WTC11 (cell line): Measurements from ENCODE around the gene IPO4. TPM values are rescaled to one million over a fixed set of nuclear protein-coding genes. Genes with fewer than 3 reads are reported as not detected.

Experiments
- CREB1 ChIP-seq: sonication (generic); formaldehyde crosslinking; IDR thresholded peaks from 2 replicates; pipeline ENCODE4 v1.8.0; 2023; ENCODE audit warnings: mild to moderate bottlenecking, missing genetic modification reagents
- ELF4 ChIP-seq: sonication (generic); formaldehyde crosslinking; IDR thresholded peaks from 2 replicates; pipeline ENCODE4 v1.8.1; 2022; ENCODE audit warnings: low read depth, mild to moderate bottlenecking, moderate library complexity, missing genetic modification reagents
- ETV6 ChIP-seq: sonication (generic); formaldehyde crosslinking; IDR thresholded peaks from 2 replicates; pipeline ENCODE4 v1.8.1; 2022; ENCODE audit warnings: mild to moderate bottlenecking, missing genetic modification reagents
- FOXJ3 ChIP-seq: sonication (generic); formaldehyde crosslinking; IDR thresholded peaks from 2 replicates; pipeline ENCODE4 v1.9.0; 2021; ENCODE audit warnings: missing genetic modification reagents, mild to moderate bottlenecking, borderline replicate concordance
- GABPB1 ChIP-seq: sonication (generic); formaldehyde crosslinking; IDR thresholded peaks from 2 replicates; pipeline ENCODE4 v1.8.1; 2023; ENCODE audit warnings: mild to moderate bottlenecking, missing genetic modification reagents
- GRHL2 ChIP-seq: fragments of 250-450 bp; sonication (Bioruptor Pico); IDR thresholded peaks from 2 replicates; pipeline ENCODE4 v1.8.0; 2022; ENCODE audit warnings: mild to moderate bottlenecking, moderate library complexity; ENCODE audit not compliant: insufficient replicate concordance, severe bottlenecking
- HMGXB4 ChIP-seq: sonication (generic); formaldehyde crosslinking; IDR thresholded peaks from 2 replicates; pipeline ENCODE4 v1.8.1; 2023; ENCODE audit warnings: mild to moderate bottlenecking, moderate library complexity, missing genetic modification reagents
- IRF2 ChIP-seq: sonication (generic); formaldehyde crosslinking; IDR thresholded peaks from 2 replicates; pipeline ENCODE4 v1.8.0; 2022; ENCODE audit warnings: low read depth, missing genetic modification reagents, borderline replicate concordance
- MAX ChIP-seq: sonication (generic); formaldehyde crosslinking; IDR thresholded peaks from 2 replicates; pipeline ENCODE4 v1.8.0; 2022; ENCODE audit warnings: mild to moderate bottlenecking, missing genetic modification reagents
- MYBL2 ChIP-seq: sonication (generic); formaldehyde crosslinking; IDR thresholded peaks from 2 replicates; pipeline ENCODE4 v1.8.1; 2023; ENCODE audit warnings: mild to moderate bottlenecking, moderate library complexity, missing genetic modification reagents
- NFE2L1 ChIP-seq: sonication (generic); formaldehyde crosslinking; IDR thresholded peaks from 2 replicates; pipeline ENCODE4 v1.8.1; 2023; ENCODE audit warnings: missing genetic modification reagents
- NFYB ChIP-seq: sonication (generic); formaldehyde crosslinking; conservative IDR thresholded peaks from 2 replicates; pipeline ENCODE4 v1.8.0; 2022; ENCODE audit warnings: low read depth, missing genetic modification reagents
- PRDM15 ChIP-seq: sonication (generic); formaldehyde crosslinking; IDR thresholded peaks from 2 replicates; pipeline ENCODE4 v1.8.0; 2022; ENCODE audit warnings: missing genetic modification reagents
- SP1 ChIP-seq: sonication (generic); formaldehyde crosslinking; conservative IDR thresholded peaks from 2 replicates; pipeline ENCODE4 v1.8.1; 2022; ENCODE audit warnings: missing genetic modification reagents
- TEAD1 ChIP-seq: sonication (generic); formaldehyde crosslinking; IDR thresholded peaks from 2 replicates; pipeline ENCODE4 v1.8.0; 2022; ENCODE audit warnings: mild to moderate bottlenecking, missing genetic modification reagents
- ZMAT4 ChIP-seq: fragments of 250-450 bp; sonication (Bioruptor Pico); IDR thresholded peaks from 2 replicates; pipeline ENCODE4 v1.9.0; 2021; ENCODE audit warnings: mild to moderate bottlenecking
- ZNF121 ChIP-seq: sonication (generic); formaldehyde crosslinking; IDR thresholded peaks from 2 replicates; pipeline ENCODE4 v1.8.0; 2023; ENCODE audit warnings: missing genetic modification reagents
- ZNF317 ChIP-seq: sonication (generic); formaldehyde crosslinking; IDR thresholded peaks from 2 replicates; pipeline ENCODE4 v1.8.1; 2023; ENCODE audit warnings: low read depth, mild to moderate bottlenecking, moderate library complexity, missing genetic modification reagents, borderline replicate concordance
- ZNF416 ChIP-seq: fragments of 250-450 bp; sonication (Bioruptor Pico); IDR thresholded peaks from 2 replicates; pipeline ENCODE4 v1.9.0; 2021; ENCODE audit warnings: mild to moderate bottlenecking, inconsistent platforms
- total RNA-seq: library from RNA; stranded (reverse); gene quantifications from 3 replicates; pipeline ENCODE4 v1.2.3, GENCODE V29; 2021
- TF ChIP-seq, protein P1 (sequence below): sonication (generic); formaldehyde crosslinking; IDR thresholded peaks from 2 replicates; pipeline ENCODE4 v1.8.1; 2023; ENCODE audit warnings: mild to moderate bottlenecking, missing genetic modification reagents, borderline replicate concordance
- TF ChIP-seq, protein P2 (sequence below): fragments of 250-450 bp; sonication (Bioruptor Pico); IDR thresholded peaks from 2 replicates; pipeline ENCODE4 v1.8.0; 2021; ENCODE audit warnings: mild to moderate bottlenecking

Gene IPO4
- total RNA-seq, 1 experiment from 2014 or later: 128 TPM

- TF ChIP-seq, protein P1, sequence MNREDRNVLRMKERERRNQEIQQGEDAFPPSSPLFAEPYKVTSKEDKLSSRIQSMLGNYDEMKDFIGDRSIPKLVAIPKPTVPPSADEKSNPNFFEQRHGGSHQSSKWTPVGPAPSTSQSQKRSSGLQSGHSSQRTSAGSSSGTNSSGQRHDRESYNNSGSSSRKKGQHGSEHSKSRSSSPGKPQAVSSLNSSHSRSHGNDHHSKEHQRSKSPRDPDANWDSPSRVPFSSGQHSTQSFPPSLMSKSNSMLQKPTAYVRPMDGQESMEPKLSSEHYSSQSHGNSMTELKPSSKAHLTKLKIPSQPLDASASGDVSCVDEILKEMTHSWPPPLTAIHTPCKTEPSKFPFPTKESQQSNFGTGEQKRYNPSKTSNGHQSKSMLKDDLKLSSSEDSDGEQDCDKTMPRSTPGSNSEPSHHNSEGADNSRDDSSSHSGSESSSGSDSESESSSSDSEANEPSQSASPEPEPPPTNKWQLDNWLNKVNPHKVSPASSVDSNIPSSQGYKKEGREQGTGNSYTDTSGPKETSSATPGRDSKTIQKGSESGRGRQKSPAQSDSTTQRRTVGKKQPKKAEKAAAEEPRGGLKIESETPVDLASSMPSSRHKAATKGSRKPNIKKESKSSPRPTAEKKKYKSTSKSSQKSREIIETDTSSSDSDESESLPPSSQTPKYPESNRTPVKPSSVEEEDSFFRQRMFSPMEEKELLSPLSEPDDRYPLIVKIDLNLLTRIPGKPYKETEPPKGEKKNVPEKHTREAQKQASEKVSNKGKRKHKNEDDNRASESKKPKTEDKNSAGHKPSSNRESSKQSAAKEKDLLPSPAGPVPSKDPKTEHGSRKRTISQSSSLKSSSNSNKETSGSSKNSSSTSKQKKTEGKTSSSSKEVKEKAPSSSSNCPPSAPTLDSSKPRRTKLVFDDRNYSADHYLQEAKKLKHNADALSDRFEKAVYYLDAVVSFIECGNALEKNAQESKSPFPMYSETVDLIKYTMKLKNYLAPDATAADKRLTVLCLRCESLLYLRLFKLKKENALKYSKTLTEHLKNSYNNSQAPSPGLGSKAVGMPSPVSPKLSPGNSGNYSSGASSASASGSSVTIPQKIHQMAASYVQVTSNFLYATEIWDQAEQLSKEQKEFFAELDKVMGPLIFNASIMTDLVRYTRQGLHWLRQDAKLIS: no peak
- TF ChIP-seq GABPB1 (CRISPR knock-in tag): peak; percentile 69
- no peak for TF ChIP-seq ZNF317 (CRISPR knock-in tag)
- TF ChIP-seq MAX (CRISPR knock-in tag): 0 out of 2 replicates have a peak, but pooled peaks have one; percentile 9
- TF ChIP-seq NFE2L1 (CRISPR knock-in tag): no peak
- 0 out of 2 replicates have a peak, but pooled peaks have one; percentile 15 for TF ChIP-seq HMGXB4 (CRISPR knock-in tag)
- no peak for TF ChIP-seq NFYB (CRISPR knock-in tag)
- no peak for TF ChIP-seq TEAD1
- TF ChIP-seq, protein P2, sequence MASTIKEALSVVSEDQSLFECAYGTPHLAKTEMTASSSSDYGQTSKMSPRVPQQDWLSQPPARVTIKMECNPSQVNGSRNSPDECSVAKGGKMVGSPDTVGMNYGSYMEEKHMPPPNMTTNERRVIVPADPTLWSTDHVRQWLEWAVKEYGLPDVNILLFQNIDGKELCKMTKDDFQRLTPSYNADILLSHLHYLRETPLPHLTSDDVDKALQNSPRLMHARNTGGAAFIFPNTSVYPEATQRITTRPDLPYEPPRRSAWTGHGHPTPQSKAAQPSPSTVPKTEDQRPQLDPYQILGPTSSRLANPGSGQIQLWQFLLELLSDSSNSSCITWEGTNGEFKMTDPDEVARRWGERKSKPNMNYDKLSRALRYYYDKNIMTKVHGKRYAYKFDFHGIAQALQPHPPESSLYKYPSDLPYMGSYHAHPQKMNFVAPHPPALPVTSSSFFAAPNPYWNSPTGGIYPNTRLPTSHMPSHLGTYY (CRISPR knock-in tag): no peak
- TF ChIP-seq ZNF121 (CRISPR knock-in tag): no peak
- TF ChIP-seq PRDM15 (CRISPR knock-in tag): peak; percentile 94
- no peak for TF ChIP-seq GRHL2
- no peak for TF ChIP-seq ZMAT4 (CRISPR knock-in tag)
- no peak for TF ChIP-seq IRF2
- no peak for TF ChIP-seq ZNF416
- no peak for TF ChIP-seq ELF4 (CRISPR knock-in tag)
- 0 out of 2 replicates have a peak, but pooled peaks have one; percentile 44 for TF ChIP-seq ETV6 (CRISPR knock-in tag)
- peak; percentile 56 for TF ChIP-seq SP1 (CRISPR knock-in tag)
- no peak for TF ChIP-seq FOXJ3 (CRISPR knock-in tag)
- TF ChIP-seq CREB1 (CRISPR knock-in tag): 0 out of 2 replicates have a peak, but pooled peaks have one; percentile 20
- TF ChIP-seq MYBL2: no peak
- TF ChIP-seq, all 79 proteins: peak for 8
Measured at GRCh38 chr14:24146453-24146977, 42.1 kb downstream of the IPO4 start, which contains the start of gene PSME2 (continued).
